ENCODE data around the gene COQ9. TPM values are rescaled to one million over a fixed set of nuclear protein-coding genes. Genes with fewer than 3 reads are reported as not detected.

Gene COQ9
- total RNA-seq, 4 donors from 2014 or later: 20.6 to 35.0 (median 27.5) TPM

DNA sequence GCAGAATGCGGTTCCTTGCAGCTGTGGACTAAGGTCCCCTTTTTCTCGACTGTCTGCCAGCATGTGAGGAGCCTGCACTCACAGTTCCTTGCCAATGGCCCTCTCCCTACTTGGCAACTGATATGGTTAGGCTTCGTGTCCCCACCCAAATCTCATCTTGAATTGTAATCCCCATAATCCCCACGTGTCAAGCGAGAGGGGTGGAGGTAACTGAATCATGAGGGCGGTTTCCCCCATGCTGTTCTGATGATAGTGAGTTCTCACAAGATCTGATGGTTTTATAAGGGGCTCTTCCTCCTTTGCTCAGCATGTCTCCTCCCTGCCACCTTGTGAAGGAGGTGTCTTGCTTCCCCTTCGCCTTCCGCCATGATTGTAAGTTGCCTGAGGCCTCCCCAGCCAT, 20.0 kb upstream of the COQ9 start:
- TF ChIP-seq, protein P1, sequence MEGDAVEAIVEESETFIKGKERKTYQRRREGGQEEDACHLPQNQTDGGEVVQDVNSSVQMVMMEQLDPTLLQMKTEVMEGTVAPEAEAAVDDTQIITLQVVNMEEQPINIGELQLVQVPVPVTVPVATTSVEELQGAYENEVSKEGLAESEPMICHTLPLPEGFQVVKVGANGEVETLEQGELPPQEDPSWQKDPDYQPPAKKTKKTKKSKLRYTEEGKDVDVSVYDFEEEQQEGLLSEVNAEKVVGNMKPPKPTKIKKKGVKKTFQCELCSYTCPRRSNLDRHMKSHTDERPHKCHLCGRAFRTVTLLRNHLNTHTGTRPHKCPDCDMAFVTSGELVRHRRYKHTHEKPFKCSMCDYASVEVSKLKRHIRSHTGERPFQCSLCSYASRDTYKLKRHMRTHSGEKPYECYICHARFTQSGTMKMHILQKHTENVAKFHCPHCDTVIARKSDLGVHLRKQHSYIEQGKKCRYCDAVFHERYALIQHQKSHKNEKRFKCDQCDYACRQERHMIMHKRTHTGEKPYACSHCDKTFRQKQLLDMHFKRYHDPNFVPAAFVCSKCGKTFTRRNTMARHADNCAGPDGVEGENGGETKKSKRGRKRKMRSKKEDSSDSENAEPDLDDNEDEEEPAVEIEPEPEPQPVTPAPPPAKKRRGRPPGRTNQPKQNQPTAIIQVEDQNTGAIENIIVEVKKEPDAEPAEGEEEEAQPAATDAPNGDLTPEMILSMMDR (IDR thresholded peaks at IDR 0.05): no peak
- no peak for TF ChIP-seq EP300 (IDR thresholded peaks at IDR 0.05)
- no peak for TF ChIP-seq POLR2A (IDR thresholded peaks at IDR 0.05)

DNA sequence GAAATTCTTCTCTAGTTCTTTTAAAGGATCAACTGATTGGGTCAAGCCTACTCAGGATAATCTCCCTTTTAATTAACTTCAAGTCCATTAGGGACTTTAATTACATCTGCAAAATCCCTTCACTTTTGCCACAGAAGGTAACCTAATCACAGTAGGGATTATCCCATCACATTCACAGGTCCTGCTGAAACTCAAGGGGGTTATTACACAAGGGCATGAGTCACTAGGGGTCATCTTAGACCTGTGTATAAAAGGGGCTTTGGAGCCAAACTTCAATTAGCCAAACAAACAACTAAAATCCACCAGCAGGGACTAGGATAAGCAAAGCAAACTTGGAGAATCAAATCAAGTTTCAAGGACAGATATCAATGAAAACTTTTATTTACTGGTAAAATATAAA, 19.5 kb upstream of the COQ9 start:
- Histone ChIP-seq H3K36me3 (peaks cover 0 to 67% (median 15%) of the 10 kb centered on the region in 3 donors), H3K27ac (no peak overlapping the region), H3K27me3 (no peaks in the 10 kb centered on the region), H3K4me3 (no peak overlapping the region), H3K4me1 (no peaks in the 10 kb centered on the region), H3K9me3 (no peaks in the 10 kb centered on the region)
- no peak for DNase-seq (ENCODE audit: low spot score in 2 of 2)
- TF ChIP-seq EP300 (IDR thresholded peaks at IDR 0.05): no peak
- no peak for TF ChIP-seq POLR2A (IDR thresholded peaks at IDR 0.05)
- TF ChIP-seq, protein P1 (IDR thresholded peaks at IDR 0.05): no peak

More for the DNA sequence above, 20.0 kb upstream of the COQ9 start:
- WGBS, 2 donors: 85 to 87% methylated on average over 8 of the region's 8 CpGs
- Histone ChIP-seq H3K27me3 (no peaks in the 10 kb centered on the region), H3K27ac (no peak overlapping the region), H3K9me3 (no peaks in the 10 kb centered on the region), H3K4me1 (peaks cover 0 to 5% (median under 1%) of the 10 kb centered on the region in 4 donors), H3K4me3 (no peak overlapping the region), H3K36me3 (peaks cover 0 to 62% (median 10%) of the 10 kb centered on the region in 3 donors)
- no peak for DNase-seq (ENCODE audit: low spot score in 2 of 2)

DNA sequence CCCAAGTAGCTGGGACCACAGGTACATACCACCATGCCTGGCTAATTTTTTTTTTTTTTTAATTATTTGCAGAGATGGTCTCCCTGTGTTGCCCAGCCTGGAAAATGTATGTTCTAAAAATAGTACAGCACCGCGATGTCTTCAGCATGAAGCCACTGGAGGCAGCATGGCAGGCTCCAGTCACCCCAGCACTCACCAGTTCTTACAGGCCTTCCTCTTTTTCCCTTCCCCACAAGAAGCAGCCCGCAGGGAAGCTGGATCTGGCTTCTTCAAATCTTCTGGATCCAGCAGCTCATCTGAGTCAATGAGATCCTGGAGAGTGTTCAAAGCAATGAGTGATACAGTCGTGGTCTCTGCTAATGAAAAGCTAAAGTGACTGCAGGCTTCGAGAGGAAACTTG, 16.3 kb upstream of the COQ9 start:
- DNase-seq (ENCODE audit: low spot score in 2 of 2): no peak
- H3K36me3 ChIP-seq: peaks cover 2 to 98% (median 24%) of the 10 kb centered on the region in 3 donors
- H3K4me3 ChIP-seq: no peak overlapping the region
- no peak overlapping the region for H3K27ac ChIP-seq
- H3K9me3 ChIP-seq: no peaks in the 10 kb centered on the region
- H3K4me1 ChIP-seq: no peaks in the 10 kb centered on the region
- no peaks in the 10 kb centered on the region for H3K27me3 ChIP-seq
- 89 to 90% methylated on average over 5 of the region's 5 CpGs for WGBS, 2 donors
- TF ChIP-seq, protein P1 (IDR thresholded peaks at IDR 0.05): no peak
- TF ChIP-seq POLR2A (IDR thresholded peaks at IDR 0.05): no peak
- TF ChIP-seq EP300 (IDR thresholded peaks at IDR 0.05): no peak

- Histone ChIP-seq H3K4me3 (no peak overlapping the region), H3K9me3 (no peaks in the 10 kb centered on the region), H3K36me3 (peaks cover 5 to 98% (median 27%) of the 10 kb centered on the region in 3 donors), H3K27me3 (no peaks in the 10 kb centered on the region), H3K27ac (no peak overlapping the region), H3K4me1 (no peaks in the 10 kb centered on the region)
- DNase-seq (ENCODE audit: low spot score in 2 of 2): no peak
- no peak for TF ChIP-seq EP300 (IDR thresholded peaks at IDR 0.05)
- TF ChIP-seq POLR2A (IDR thresholded peaks at IDR 0.05): no peak
- TF ChIP-seq, protein P1 (IDR thresholded peaks at IDR 0.05): no peak
- 92 to 93% methylated on average over 2 of the region's 2 CpGs for WGBS, 2 donors
These were observed 14.8 kb upstream of the COQ9 start for GRCh38 chr16:57432505-57432904.

GRCh38 chr16:57432989-57433388, 14.3 kb upstream of the COQ9 start:
- H3K27ac ChIP-seq: no peak overlapping the region
- H3K4me1 ChIP-seq: no peaks in the 10 kb centered on the region
- TF ChIP-seq EP300 (IDR thresholded peaks at IDR 0.05): no peak
- TF ChIP-seq POLR2A (IDR thresholded peaks at IDR 0.05): no peak
- TF ChIP-seq, protein P1 (IDR thresholded peaks at IDR 0.05): no peak
- no peaks in the 10 kb centered on the region for H3K9me3 ChIP-seq
- no peaks in the 10 kb centered on the region for H3K27me3 ChIP-seq
- peaks cover 5 to 97% (median 27%) of the 10 kb centered on the region in 3 donors for H3K36me3 ChIP-seq
- 83 to 94% methylated on average over 3 of the region's 3 CpGs for WGBS, 2 donors
- no peak overlapping the region for H3K4me3 ChIP-seq
- no peak for DNase-seq (ENCODE audit: low spot score in 2 of 2)

Measured in tibial nerve (tissue), 4 donors.